Large intestine (tissue), 3 donors: ENCODE results near the gene LRRC74B. TPM values are rescaled to one million over a fixed set of nuclear protein-coding genes. Genes with fewer than 3 reads are reported as not detected.
A peak's percentile ranks its signal among the peaks of the same experiment; 100 is the strongest.

Experiments used
- DNase-seq, 2 donors: peaks; one replicate each; pipeline versions ENCODE4 v3.0.0 to v3.0.0-alpha.2; 2013
- H3K27ac ChIP-seq: one replicate; pipeline ENCODE4 v1.5.1; 2013; ENCODE audit warnings: low read length
- H3K27me3 ChIP-seq: 2 replicates; pipeline ENCODE4 v1.6.1; 2013; ENCODE audit warnings: low read length; ENCODE audit not compliant: control insufficient read depth, insufficient read depth
- H3K36me3 ChIP-seq: 2 replicates; pipeline ENCODE4 v1.6.1; 2013; ENCODE audit warnings: low read length; ENCODE audit not compliant: control insufficient read depth, insufficient read depth
- H3K4me1 ChIP-seq: one replicate; pipeline ENCODE4 v1.6.1; 2013; ENCODE audit warnings: low read length; ENCODE audit not compliant: control insufficient read depth, insufficient read depth
- H3K4me3 ChIP-seq: one replicate; pipeline ENCODE4 v1.5.1; 2013; ENCODE audit warnings: low read length
- H3K9me3 ChIP-seq: one replicate; pipeline ENCODE4 v1.6.1; 2013; ENCODE audit warnings: mild to moderate bottlenecking, low read depth, low read length, moderate library complexity; ENCODE audit not compliant: control insufficient read depth
- WGBS: methylation state at CpG from one replicate; pipeline ENCODE4 v1.1.5; 2013; ENCODE audit warnings: low lambda C conversion rate; ENCODE audit not compliant: insufficient coverage; 5-methylcytosine and 5-hydroxymethylcytosine counted together
- polyA plus RNA-seq: library from polyadenylated mRNA; unstranded; fragments of 120-200 nt; gene quantifications from one replicate; pipeline ENCODE4 v1.2.1, GENCODE V29; 2013

LRRC74B gene
- polyA plus RNA-seq, 1 donor = 0.22 TPM

GRCh38 chr22:21015466-21016006 is 30.2 kb upstream of the LRRC74B start:
- DNase-seq = no peak
- H3K27ac ChIP-seq = peak overlapping the region; percentile 54
- no peaks in the 10 kb centered on the region for H3K36me3 ChIP-seq
- H3K4me3 ChIP-seq = no peak overlapping the region
- WGBS = no CpG with 5 or more reads among the region's 10 CpGs
- H3K4me1 ChIP-seq = peaks cover 17% of the 10 kb centered on the region
- no peaks in the 10 kb centered on the region for H3K9me3 ChIP-seq
- H3K27me3 ChIP-seq = no peaks in the 10 kb centered on the region

DNA sequence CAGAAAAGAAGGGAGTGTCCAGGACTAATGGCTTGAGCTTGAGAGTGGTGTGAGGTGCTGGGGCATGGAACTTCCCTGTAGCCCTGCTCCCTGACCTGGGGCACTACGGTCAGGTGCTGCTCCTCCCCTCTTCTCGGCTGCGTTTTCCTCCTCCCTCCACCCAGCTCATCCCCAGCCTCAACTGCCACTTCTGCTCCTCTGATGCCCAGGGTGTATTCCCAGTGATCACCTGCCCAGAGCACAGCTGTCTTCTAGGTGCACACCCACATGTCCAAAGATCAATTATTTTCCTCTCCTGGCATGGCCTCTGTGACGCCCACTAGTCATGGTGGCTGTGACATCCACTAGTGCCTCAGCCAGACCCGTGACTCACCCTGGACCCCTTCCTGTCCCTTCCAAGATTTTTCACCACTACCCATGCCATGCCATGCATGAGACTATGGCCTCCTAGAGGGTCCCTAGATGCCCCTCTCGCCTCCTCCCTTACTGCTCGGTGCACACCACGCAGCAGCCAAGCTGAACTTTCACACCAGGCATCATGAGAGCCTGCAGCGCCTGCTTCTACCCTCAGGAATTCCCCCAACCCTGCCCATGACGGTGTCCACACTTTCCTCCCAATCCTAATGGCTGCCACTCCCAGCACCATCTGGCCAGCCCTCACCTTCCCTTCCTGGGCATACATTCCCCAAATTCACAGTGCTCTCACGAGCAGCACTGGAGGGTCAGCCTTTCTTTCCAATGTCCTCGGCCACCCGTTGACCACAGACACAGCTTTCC is 28.9 kb upstream of the LRRC74B start:
- Histone ChIP-seq H3K27ac (no peak overlapping the region), H3K9me3 (no peaks in the 10 kb centered on the region), H3K27me3 (no peaks in the 10 kb centered on the region), H3K4me3 (no peak overlapping the region), H3K4me1 (peaks cover 17% of the 10 kb centered on the region), H3K36me3 (no peaks in the 10 kb centered on the region)
- DNase-seq = no peak
- 80% methylated on average over 2 of the region's 13 CpGs for WGBS

DNA sequence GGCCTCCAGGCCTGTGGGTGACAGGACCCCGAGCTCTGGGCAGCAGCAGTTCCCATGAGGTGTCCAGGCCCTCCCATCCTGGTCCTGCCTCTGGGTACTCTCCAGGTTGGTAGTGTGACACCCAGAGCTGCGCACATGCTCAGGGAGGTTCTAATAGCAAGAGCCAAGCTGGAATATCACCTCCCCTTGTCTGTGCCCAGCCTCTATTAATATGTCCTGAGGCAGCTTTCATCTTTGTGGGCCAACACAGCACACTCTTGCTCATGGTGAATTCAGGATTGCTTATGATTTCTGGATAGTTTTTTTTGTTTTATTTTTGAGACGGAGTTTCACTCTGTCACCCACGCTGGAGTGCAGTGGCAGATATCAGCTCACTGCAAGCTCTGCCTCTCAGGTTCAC is 27.4 kb upstream of the LRRC74B start:
- 100% methylated on average over 1 of the region's 4 CpGs for WGBS
- no peak for DNase-seq
- H3K36me3 ChIP-seq = no peaks in the 10 kb centered on the region
- peaks cover 17% of the 10 kb centered on the region for H3K4me1 ChIP-seq
- no peak overlapping the region for H3K27ac ChIP-seq
- H3K4me3 ChIP-seq = no peak overlapping the region
- no peaks in the 10 kb centered on the region for H3K9me3 ChIP-seq
- H3K27me3 ChIP-seq = no peaks in the 10 kb centered on the region

- Histone ChIP-seq H3K27ac (no peak overlapping the region), H3K9me3 (no peaks in the 10 kb centered on the region), H3K36me3 (no peaks in the 10 kb centered on the region), H3K4me3 (no peak overlapping the region), H3K27me3 (no peaks in the 10 kb centered on the region), H3K4me1 (no peaks in the 10 kb centered on the region)
- no peak for DNase-seq
- WGBS = 60% methylated on average over 1 of the region's 7 CpGs
Observed at GRCh38 chr22:21020802-21021429, 24.8 kb upstream of the LRRC74B start.

- no peak overlapping the region for H3K4me3 ChIP-seq
- no peak for DNase-seq
- H3K27ac ChIP-seq = no peak overlapping the region
- no peaks in the 10 kb centered on the region for H3K4me1 ChIP-seq
- H3K36me3 ChIP-seq = no peaks in the 10 kb centered on the region
- no peaks in the 10 kb centered on the region for H3K9me3 ChIP-seq
- no CpG with 5 or more reads among the region's 10 CpGs for WGBS
- H3K27me3 ChIP-seq = no peaks in the 10 kb centered on the region
Observed at GRCh38 chr22:21022507-21022906, 23.2 kb upstream of the LRRC74B start.

- no CpG with 5 or more reads among the region's 13 CpGs for WGBS
- H3K27ac ChIP-seq = no peak overlapping the region
- no peak for DNase-seq
- no peaks in the 10 kb centered on the region for H3K4me1 ChIP-seq
- H3K4me3 ChIP-seq = no peak overlapping the region
- no peaks in the 10 kb centered on the region for H3K9me3 ChIP-seq
- H3K27me3 ChIP-seq = no peaks in the 10 kb centered on the region
- H3K36me3 ChIP-seq = no peaks in the 10 kb centered on the region
Observed at GRCh38 chr22:21022955-21023614, 22.7 kb upstream of the LRRC74B start.

GRCh38 chr22:21025266-21025665 is 20.5 kb upstream of the LRRC74B start:
- no peak for DNase-seq
- Histone ChIP-seq H3K36me3 (no peaks in the 10 kb centered on the region), H3K4me1 (no peaks in the 10 kb centered on the region), H3K4me3 (no peak overlapping the region), H3K27me3 (no peaks in the 10 kb centered on the region), H3K27ac (no peak overlapping the region), H3K9me3 (no peaks in the 10 kb centered on the region)
- WGBS = 100% methylated on average over 1 of the region's 8 CpGs

DNA sequence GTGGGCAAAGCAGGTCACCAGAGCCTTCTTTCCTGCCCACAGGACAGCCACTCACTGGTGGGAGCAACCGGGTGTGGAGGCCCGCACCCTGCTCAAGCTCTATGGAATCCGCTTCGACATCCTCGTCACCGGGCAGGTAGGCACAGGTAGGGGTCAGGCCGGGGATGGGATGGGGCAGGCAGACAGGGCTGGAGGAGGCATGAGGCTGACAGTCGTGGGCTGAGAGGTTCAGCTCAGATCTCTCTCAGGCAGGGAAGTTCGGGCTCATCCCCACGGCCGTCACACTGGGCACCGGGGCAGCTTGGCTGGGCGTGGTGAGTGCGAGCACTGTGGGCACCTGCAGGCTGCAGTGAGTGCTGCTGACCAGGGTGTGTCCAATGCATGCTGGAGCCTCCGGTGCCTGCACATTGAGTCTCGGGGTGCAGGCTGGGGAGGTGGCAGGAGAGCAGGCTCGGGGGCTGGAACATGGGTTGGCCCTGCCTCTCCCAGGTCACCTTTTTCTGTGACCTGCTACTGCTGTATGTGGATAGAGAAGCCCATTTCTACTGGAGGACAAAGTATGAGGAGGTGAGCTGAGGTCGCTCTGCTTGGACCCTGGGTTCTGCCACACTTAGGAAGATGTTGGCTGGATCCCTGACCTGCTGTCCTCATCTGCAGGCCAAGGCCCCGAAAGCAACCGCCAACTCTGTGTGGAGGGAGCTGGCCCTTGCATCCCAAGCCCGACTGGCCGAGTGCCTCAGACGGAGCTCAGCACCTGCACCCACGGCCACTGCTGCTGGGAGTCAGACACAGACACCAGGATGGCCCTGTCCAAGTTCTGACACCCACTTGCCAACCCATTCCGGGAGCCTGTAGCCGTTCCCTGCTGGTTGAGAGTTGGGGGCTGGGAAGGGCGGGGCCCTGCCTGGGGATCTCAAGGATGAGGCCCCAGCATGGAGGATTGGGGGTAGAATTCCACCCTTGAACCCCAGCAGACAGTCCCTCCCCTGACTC is 19.7 kb upstream of the LRRC74B start:
- DNase-seq = no peak
- H3K4me3 ChIP-seq = no peak overlapping the region
- H3K36me3 ChIP-seq = no peaks in the 10 kb centered on the region
- no CpG with 5 or more reads among the region's 27 CpGs for WGBS
- peaks cover 6% of the 10 kb centered on the region for H3K4me1 ChIP-seq
- no peaks in the 10 kb centered on the region for H3K27me3 ChIP-seq
- no peak overlapping the region for H3K27ac ChIP-seq
- H3K9me3 ChIP-seq = no peaks in the 10 kb centered on the region

DNA sequence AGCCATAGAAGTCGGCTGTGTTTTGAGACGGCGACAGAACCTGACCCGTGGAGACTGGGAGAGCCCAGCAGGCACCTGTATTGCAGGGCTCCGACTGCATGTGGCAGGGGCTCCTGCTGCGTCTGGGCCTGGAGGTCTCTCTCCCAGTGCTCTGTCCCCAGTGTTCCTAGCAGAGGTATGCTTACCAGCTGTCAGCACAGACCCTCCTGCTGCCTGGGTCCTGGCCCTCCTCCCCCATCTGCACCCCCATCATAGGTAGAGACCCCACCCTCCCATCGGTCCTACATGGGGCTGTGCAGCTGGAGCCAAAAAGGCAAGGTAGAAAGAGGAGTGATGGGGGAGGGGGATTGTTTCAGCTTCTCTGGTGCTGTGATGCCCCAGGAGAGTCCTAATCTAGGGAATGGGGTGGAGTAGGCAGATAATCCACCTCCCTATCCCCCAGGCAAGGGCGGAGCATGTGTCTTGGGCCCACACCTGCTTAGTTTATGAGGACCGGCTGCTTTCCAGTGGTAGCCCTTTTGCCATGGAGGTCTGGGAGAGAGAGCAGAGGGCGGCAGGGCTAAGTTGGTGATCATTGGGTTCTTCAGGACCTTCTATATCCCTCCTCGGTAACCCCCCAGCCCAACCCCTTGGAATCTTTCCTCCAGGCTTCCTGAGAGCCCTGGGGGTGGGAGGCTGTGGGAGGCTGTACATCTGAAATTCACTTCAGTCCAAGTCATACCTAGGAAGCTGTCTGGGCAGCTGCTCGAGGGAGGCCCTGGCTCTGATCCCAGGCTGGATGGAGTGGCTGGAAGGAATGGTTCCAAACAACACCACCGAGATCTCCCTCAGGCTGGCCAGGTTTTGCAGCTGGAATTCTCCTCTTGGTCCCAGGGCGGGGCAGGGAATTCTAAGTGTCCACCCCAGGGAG is 18.7 kb upstream of the LRRC74B start:
- Histone ChIP-seq H3K4me3 (no peak overlapping the region), H3K27ac (no peak overlapping the region), H3K9me3 (no peaks in the 10 kb centered on the region), H3K27me3 (peaks cover 3% of the 10 kb centered on the region), H3K36me3 (no peaks in the 10 kb centered on the region), H3K4me1 (peaks cover 14% of the 10 kb centered on the region)
- 100% methylated on average over 1 of the region's 14 CpGs for WGBS
- no peak for DNase-seq
